ENCODE results near the gene COL24A1. TPM values are rescaled to one million over a fixed set of nuclear protein-coding genes. Genes with fewer than 3 reads are reported as not detected.
"Not testable (repeated sequence)": the region's sequence is repeated elsewhere in the genome, so short reads cannot be mapped to it uniquely, and the experiment has no call there.

COL24A1 gene
- total RNA-seq, 1 experiment from 2014 or later: 0.07 TPM

DNA sequence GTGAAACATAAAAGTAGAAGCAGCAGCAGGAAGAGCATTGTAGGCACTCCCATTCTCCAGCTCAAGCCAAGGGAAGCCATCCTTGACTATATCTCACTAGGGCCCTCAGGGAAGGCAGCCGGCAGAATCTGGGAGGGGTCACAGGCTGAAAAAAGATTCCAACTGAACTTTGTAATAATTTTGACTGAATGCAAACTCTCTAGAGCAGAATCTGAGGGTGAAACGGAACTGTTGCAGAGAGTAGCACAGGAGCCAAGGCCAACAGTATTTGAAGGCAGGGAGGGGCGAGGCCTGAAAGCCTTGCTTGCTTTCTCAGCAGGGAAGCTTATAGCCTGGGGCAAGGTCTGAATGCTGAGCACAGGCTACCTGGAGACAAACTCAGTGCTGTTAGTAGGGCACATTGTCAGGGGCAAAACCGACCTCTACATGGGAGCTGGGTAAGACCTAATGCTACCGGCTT lies 180.6 kb downstream of the COL24A1 start:
- Histone ChIP-seq H3K9me2 (replicated peaks; ENCODE audit: low read length) (no peaks in the 10 kb centered on the region; the same call in 1 of the 2 replicates), H2AFZ (ENCODE audit: low read length) (no peak overlapping the region), H3K79me2 (ENCODE audit: low read length) (no peaks in the 10 kb centered on the region), H3F3A (ENCODE audit: low read length, unreplicated experiment) (no peaks in the 10 kb centered on the region), H3K9ac (ENCODE audit: low read length) (no peak overlapping the region), H3K9me3 (ENCODE audit: low read length) (no peaks in the 10 kb centered on the region), H3K4me3 (ENCODE audit: low read length) (no peak overlapping the region), H3K4me1 (ENCODE audit: insufficient read depth, low read length) (no peaks in the 10 kb centered on the region), H3K27me3 (ENCODE audit: low read length) (peaks cover 38% of the 10 kb centered on the region), H3K4me2 (ENCODE audit: low read length) (no peak overlapping the region), H3K36me3 (ENCODE audit: low read depth, low read length) (no peaks in the 10 kb centered on the region), H4K20me1 (ENCODE audit: low read length) (no peaks in the 10 kb centered on the region), H3K27ac (ENCODE audit: low read length) (no peak overlapping the region)
- DNase-seq (no peak), ATAC-seq (no peak)
- ChIA-PET CTCF (no interaction called here), POLR2A (ENCODE audit: unreplicated experiment) (no interaction called here)
- no TSS peak for BruUV-seq (replicated peaks)
- intact Hi-C loops (cut with micrococcal nuclease): no loop called here
- TF ChIP-seq EZH2 (IDR thresholded peaks at IDR 0.05; ENCODE audit: low read length, unreplicated experiment): no peak
- TF ChIP-seq EZH2phosphoT487 (IDR thresholded peaks at IDR 0.05; ENCODE audit: borderline replicate concordance, low read length): no peak
- TF ChIP-seq, protein P1, sequence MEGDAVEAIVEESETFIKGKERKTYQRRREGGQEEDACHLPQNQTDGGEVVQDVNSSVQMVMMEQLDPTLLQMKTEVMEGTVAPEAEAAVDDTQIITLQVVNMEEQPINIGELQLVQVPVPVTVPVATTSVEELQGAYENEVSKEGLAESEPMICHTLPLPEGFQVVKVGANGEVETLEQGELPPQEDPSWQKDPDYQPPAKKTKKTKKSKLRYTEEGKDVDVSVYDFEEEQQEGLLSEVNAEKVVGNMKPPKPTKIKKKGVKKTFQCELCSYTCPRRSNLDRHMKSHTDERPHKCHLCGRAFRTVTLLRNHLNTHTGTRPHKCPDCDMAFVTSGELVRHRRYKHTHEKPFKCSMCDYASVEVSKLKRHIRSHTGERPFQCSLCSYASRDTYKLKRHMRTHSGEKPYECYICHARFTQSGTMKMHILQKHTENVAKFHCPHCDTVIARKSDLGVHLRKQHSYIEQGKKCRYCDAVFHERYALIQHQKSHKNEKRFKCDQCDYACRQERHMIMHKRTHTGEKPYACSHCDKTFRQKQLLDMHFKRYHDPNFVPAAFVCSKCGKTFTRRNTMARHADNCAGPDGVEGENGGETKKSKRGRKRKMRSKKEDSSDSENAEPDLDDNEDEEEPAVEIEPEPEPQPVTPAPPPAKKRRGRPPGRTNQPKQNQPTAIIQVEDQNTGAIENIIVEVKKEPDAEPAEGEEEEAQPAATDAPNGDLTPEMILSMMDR (conservative IDR thresholded peaks at IDR 0.05; ENCODE audit: low read depth, low read length): no peak

DNA sequence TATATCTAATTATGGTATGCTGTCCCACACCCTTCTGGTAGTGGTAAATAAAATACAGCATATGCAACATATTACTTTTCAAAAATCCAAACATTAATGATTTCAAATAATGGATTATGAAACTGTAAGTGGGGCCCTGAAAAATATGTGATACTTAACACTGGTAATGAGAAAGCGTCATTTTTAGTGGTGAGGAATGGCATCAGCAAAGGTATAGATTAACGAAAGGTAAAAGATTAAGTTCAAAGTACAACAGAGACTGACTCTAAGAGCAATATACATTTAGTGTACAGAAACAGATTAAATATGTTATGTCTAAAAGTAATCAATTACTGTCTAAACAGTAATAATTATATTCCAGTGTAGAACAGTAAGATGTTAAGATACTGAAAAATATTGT lies 194.1 kb downstream of the COL24A1 start:
- Histone ChIP-seq H3K36me3 (ENCODE audit: low read depth, low read length) (no peaks in the 10 kb centered on the region), H3K4me3 (ENCODE audit: low read length) (no peak overlapping the region), H3K9me3 (ENCODE audit: low read length) (no peaks in the 10 kb centered on the region), H3F3A (ENCODE audit: low read length, unreplicated experiment) (no peaks in the 10 kb centered on the region), H3K4me2 (ENCODE audit: low read length) (no peak overlapping the region), H3K9ac (ENCODE audit: low read length) (no peak overlapping the region), H4K20me1 (ENCODE audit: low read length) (no peaks in the 10 kb centered on the region), H2AFZ (ENCODE audit: low read length) (no peak overlapping the region), H3K9me2 (replicated peaks; ENCODE audit: low read length) (no peaks in the 10 kb centered on the region), H3K27ac (ENCODE audit: low read length) (no peak overlapping the region), H3K79me2 (ENCODE audit: low read length) (no peaks in the 10 kb centered on the region), H3K4me1 (ENCODE audit: insufficient read depth, low read length) (no peaks in the 10 kb centered on the region), H3K27me3 (ENCODE audit: low read length) (peaks cover 53% of the 10 kb centered on the region)
- ChIA-PET CTCF (no interaction called here), POLR2A (ENCODE audit: unreplicated experiment) (no interaction called here)
- BruUV-seq (replicated peaks): no TSS peak
- intact Hi-C loops (cut with micrococcal nuclease): no loop called here
- ATAC-seq: no peak
- DNase-seq: no peak
- TF ChIP-seq, protein P1 (conservative IDR thresholded peaks at IDR 0.05; ENCODE audit: low read depth, low read length): no peak
- TF ChIP-seq EZH2phosphoT487 (IDR thresholded peaks at IDR 0.05; ENCODE audit: borderline replicate concordance, low read length): no peak

DNA sequence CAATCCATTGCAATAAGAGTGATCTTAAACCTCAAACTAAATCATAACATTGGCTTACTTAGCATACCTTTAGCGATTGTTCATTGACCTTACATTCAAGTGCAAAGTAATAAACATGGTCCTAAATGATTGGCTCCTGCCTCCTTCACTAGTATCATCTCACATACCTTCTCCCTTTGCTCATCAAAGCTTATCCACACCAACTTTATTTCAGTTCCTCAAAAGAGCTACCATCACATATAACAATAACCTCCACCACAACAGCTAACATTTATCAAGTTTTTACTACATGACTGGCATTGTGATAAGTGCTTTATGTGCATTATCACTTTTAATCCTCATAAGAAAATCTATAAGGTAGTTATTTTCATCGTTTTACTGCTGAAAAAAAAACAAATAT lies 198.8 kb downstream of the COL24A1 start:
- Histone ChIP-seq H2AFZ (ENCODE audit: low read length) (no peak overlapping the region), H3K9me2 (replicated peaks; ENCODE audit: low read length) (no peaks in the 10 kb centered on the region), H3K79me2 (ENCODE audit: low read length) (no peaks in the 10 kb centered on the region), H3K9me3 (ENCODE audit: low read length) (no peaks in the 10 kb centered on the region), H4K20me1 (ENCODE audit: low read length) (no peaks in the 10 kb centered on the region), H3F3A (ENCODE audit: low read length, unreplicated experiment) (no peaks in the 10 kb centered on the region), H3K4me1 (ENCODE audit: insufficient read depth, low read length) (no peaks in the 10 kb centered on the region), H3K9ac (ENCODE audit: low read length) (no peak overlapping the region), H3K4me2 (ENCODE audit: low read length) (no peak overlapping the region), H3K4me3 (ENCODE audit: low read length) (no peak overlapping the region), H3K36me3 (ENCODE audit: low read depth, low read length) (no peaks in the 10 kb centered on the region), H3K27me3 (ENCODE audit: low read length) (peaks cover 30% of the 10 kb centered on the region; the same call in 1 of the 2 replicates), H3K27ac (ENCODE audit: low read length) (no peak overlapping the region)
- BruUV-seq (replicated peaks): no TSS peak
- ChIA-PET POLR2A (ENCODE audit: unreplicated experiment) (no interaction called here), CTCF (no interaction called here)
- DNase-seq (no peak), ATAC-seq (no peak)
- intact Hi-C loops (cut with micrococcal nuclease): no loop called here
- no peak for TF ChIP-seq EZH2phosphoT487 (IDR thresholded peaks at IDR 0.05; ENCODE audit: borderline replicate concordance, low read length)
- TF ChIP-seq EZH2 (IDR thresholded peaks at IDR 0.05; ENCODE audit: low read length, unreplicated experiment): no peak
- TF ChIP-seq, protein P1 (conservative IDR thresholded peaks at IDR 0.05; ENCODE audit: low read depth, low read length): no peak

DNA sequence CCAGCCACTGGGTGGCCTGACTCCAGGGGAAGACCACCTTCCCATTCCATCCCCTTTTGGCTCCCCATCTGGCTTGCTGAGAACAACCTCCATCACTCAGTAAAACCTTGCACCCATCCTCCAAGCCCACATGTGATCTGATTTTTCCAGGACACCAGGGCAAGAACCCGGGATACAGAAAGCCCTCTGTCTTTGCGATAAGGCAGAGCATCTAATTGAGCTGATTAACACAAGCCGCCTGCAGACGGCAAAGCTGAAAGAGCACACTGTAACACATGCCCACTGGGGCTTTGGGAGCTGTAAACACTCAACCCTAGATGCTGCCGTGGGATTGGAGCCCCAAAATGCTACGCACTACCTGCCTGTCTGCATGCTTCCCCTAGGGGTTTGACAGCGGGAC lies 201.4 kb downstream of the COL24A1 start:
- peaks cover 35% of the 10 kb centered on the region for H3K27me3 ChIP-seq (ENCODE audit: low read length)

More for the DNA sequence above, 201.4 kb downstream of the COL24A1 start:
- H3K9me2 ChIP-seq (replicated peaks; ENCODE audit: low read length); CTCF ChIA-PET; H3K36me3 ChIP-seq (ENCODE audit: low read depth, low read length); H3K4me3 ChIP-seq (ENCODE audit: low read length); intact Hi-C loops (cut with micrococcal nuclease); ATAC-seq; H3K4me2 ChIP-seq (ENCODE audit: low read length); DNase-seq; H3K79me2 ChIP-seq (ENCODE audit: low read length); POLR2A ChIA-PET (ENCODE audit: unreplicated experiment); H3K9me3 ChIP-seq (ENCODE audit: low read length); H2AFZ ChIP-seq (ENCODE audit: low read length); H3K4me1 ChIP-seq (ENCODE audit: insufficient read depth, low read length); H3F3A ChIP-seq (ENCODE audit: low read length, unreplicated experiment); BruUV-seq (replicated peaks); H4K20me1 ChIP-seq (ENCODE audit: low read length); H3K9ac ChIP-seq (ENCODE audit: low read length); H3K27ac ChIP-seq (ENCODE audit: low read length): not testable (repeated sequence)
